Epithelial cell of proximal tubule (primary cell): ENCODE results near the gene C11orf54. TPM values are rescaled to one million over a fixed set of nuclear protein-coding genes. Genes with fewer than 3 reads are reported as not detected.
A peak's percentile ranks its signal among the peaks of the same experiment; 100 is the strongest.

ENCODE experiments used
- DNase-seq: peaks from one replicate; pipeline ENCODE4 v3.0.0-alpha.2; 2011; ENCODE audit warnings: low read depth
- H3K4me3 ChIP-seq: 2 replicates; pipeline ENCODE4 v1.5.1; 2011; ENCODE audit warnings: low read depth, mild to moderate bottlenecking, low read length
- CTCF ChIP-seq: conservative IDR thresholded peaks from 2 replicates; pipeline ENCODE4 v1.5.1; 2012; ENCODE audit warnings: low read depth, mild to moderate bottlenecking, low read length
- total RNA-seq: library from RNA; depleted of rRNA; stranded (reverse); fragments of >200 nt; gene quantifications from 2 replicates; pipeline ENCODE4 v1.2.3, GENCODE V29; 2015

The C11orf54 gene
- 9.7 and 24.6 TPM in 2 replicates for total RNA-seq

- DNase-seq: peak; percentile 80
- TF ChIP-seq CTCF: peak; percentile 20
- peak within 1 kb of the TSS; percentile 90 for H3K4me3 ChIP-seq
Measured at GRCh38 chr11:93741094-93741881, at the start of gene C11orf54, which contains the start of gene TAF1D. C11orf54 (plus strand) TSS chr11:93741672; CDS start chr11:93747394, 5,722 bp downstream. TAF1D (minus strand) TSS chr11:93741495; CDS start chr11:93739304, 2,191 bp downstream.

- peak; percentile 5 for TF ChIP-seq CTCF
- DNase-seq: no peak
- H3K4me3 ChIP-seq: no peak overlapping the region
Measured at GRCh38 chr11:93694109-93694508, 47.4 kb upstream of the C11orf54 start.

GRCh38 chr11:93694557-93694956 lies 46.9 kb upstream of the C11orf54 start:
- DNase-seq: no peak
- TF ChIP-seq CTCF: no peak
- no peak overlapping the region for H3K4me3 ChIP-seq

GRCh38 chr11:93697611-93698010 lies 43.9 kb upstream of the C11orf54 start:
- DNase-seq: no peak
- no peak for TF ChIP-seq CTCF
- H3K4me3 ChIP-seq: no peak overlapping the region

GRCh38 chr11:93700830-93701229 lies 40.6 kb upstream of the C11orf54 start:
- no peak for TF ChIP-seq CTCF
- no peak for DNase-seq

GRCh38 chr11:93704237-93704636 lies 37.2 kb upstream of the C11orf54 start:
- no peak for DNase-seq
- peak; percentile 10 for TF ChIP-seq CTCF
- no peak overlapping the region for H3K4me3 ChIP-seq

More at GRCh38 chr11:93700830-93701229, 40.6 kb upstream of the C11orf54 start:
- H3K4me3 ChIP-seq: no peak overlapping the region

- no peak overlapping the region for H3K4me3 ChIP-seq
- DNase-seq: no peak
- no peak for TF ChIP-seq CTCF
Measured at GRCh38 chr11:93710239-93710638, 31.2 kb upstream of the C11orf54 start.
